NCI-H82 (cell line): ENCODE measurements around the gene TRERF1.
"Not testable (repeated sequence)": the region's sequence is repeated elsewhere in the genome, so short reads cannot be mapped to it uniquely, and the experiment has no call there.

ENCODE experiments used
- DNase-seq: peaks from one replicate; lab custom pipeline; 2025; lab: John Stamatoyannopoulos, UW

Gene TRERF1

GRCh38 chr6:42451333-42452170 is at the start of gene TRERF1:
TSS of gene TRERF1 (minus strand) at chr6:42451926. CDS start at chr6:42269590, 182,336 bp downstream.
- peak; percentile 94 for DNase-seq

GRCh38 chr6:42498473-42499128 is 46.9 kb upstream of the TRERF1 start:
- DNase-seq, result no peak

- no peak for DNase-seq
These were observed 42.3 kb upstream of the TRERF1 start for GRCh38 chr6:42493914-42494539.

- no peak for DNase-seq
These were observed 36.4 kb upstream of the TRERF1 start for GRCh38 chr6:42488129-42488528.

GRCh38 chr6:42484261-42484660 is 32.5 kb upstream of the TRERF1 start:
- no peak for DNase-seq

GRCh38 chr6:42482174-42482573 is 30.4 kb upstream of the TRERF1 start:
- peak; percentile 27 for DNase-seq

GRCh38 chr6:42471714-42472113 is 20.0 kb upstream of the TRERF1 start:
- DNase-seq, result no peak

GRCh38 chr6:42471142-42471541 is 19.4 kb upstream of the TRERF1 start:
- no peak for DNase-seq

GRCh38 chr6:42468273-42468672 is 16.5 kb upstream of the TRERF1 start:
- DNase-seq, result no peak

GRCh38 chr6:42467651-42468050 is 15.9 kb upstream of the TRERF1 start:
- no peak for DNase-seq

GRCh38 chr6:42466470-42466869 is 14.7 kb upstream of the TRERF1 start:
- DNase-seq, result not testable (repeated sequence)

GRCh38 chr6:42462474-42462972 is 10.8 kb upstream of the TRERF1 start:
- no peak for DNase-seq

GRCh38 chr6:42460883-42461282 is 9.2 kb upstream of the TRERF1 start:
- no peak for DNase-seq

GRCh38 chr6:42459888-42460287 is 8.2 kb upstream of the TRERF1 start:
- DNase-seq, result no peak

- DNase-seq, result peak; percentile 50
These were observed 2.7 kb upstream of the TRERF1 start for GRCh38 chr6:42454428-42454791.

- peak; percentile 72 for DNase-seq
These were observed 2.1 kb upstream of the TRERF1 start for GRCh38 chr6:42453654-42454427.

GRCh38 chr6:42453031-42453653 is 1.4 kb upstream of the TRERF1 start:
- DNase-seq, result peak; percentile 92

GRCh38 chr6:42452171-42453030 is 675 bp upstream of the TRERF1 start:
- DNase-seq, result peak; percentile 89

- peak; percentile 45 for DNase-seq
These were observed 1.0 kb downstream of the TRERF1 start for GRCh38 chr6:42450477-42451332.
